Dedifferentiated amniotic fluid mesenchymal stem cell (primary cell): Measurements from ENCODE around the gene GJA3.

Experiments
- DNase-seq: peaks from one replicate; pipeline ENCODE4 v3.0.0-alpha.2; 2016; ENCODE audit errors: extremely low spot score

The GJA3 gene

DNA sequence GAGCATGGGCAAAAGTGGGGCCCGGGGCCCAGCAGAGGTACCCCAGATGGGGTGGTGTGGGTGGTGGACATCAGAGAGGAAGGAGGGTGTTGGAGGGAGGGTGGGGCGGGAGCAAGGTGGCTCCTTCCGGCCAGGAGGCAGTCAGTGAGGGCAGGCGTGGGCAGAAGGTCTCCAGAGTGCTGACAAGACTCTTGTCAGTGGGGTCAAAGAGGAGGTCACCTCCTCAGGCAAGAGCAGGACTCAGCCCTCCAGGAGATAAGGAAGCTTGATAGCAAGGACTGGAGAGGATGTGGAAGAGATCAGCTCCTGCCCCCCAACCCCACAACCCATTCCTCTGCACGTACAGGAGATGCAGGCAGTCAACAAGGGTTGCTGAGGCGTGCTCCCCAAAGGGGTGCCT is 9.8 kb downstream of the GJA3 start:
- no peak for DNase-seq

DNA sequence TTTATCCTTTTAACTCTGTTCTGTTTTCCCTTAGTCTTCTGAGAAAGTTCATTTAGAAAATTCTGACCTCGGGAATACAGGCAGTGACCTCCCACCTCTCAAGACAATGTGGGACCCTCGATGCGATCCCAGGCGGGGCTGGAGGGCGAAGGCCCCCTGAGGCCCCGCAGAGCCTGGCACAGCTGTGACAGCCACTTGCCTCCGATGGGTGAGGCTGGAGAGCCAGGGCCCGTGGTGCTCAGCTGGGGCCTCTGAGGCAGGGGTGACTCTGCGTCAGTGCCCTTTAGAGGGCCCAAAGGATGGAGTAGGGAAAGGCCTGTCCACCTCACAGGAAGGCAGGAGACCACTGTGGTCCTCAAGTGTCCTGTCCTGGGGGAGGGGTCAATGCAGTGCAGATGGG is 10.3 kb downstream of the GJA3 start:
- no peak for DNase-seq

DNA sequence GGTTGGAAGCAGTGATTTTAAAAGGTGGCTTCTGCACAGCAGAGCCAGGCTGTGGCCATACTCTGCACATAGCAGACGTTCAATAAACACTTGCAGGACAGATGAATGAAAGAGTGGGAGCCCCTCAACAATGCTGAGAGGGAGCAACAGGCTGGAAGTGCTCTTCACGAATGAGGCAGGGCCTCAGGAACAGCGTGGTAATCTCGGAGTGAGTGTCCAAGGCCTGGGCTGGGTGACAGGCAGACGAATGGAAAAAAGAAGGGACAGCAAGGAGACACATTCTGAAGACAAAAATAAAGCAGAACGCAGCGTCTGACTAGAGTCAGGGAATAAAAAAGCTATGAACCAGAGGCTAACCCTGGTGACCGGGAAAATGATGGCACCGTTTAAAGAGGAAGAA is 11.1 kb downstream of the GJA3 start:
- no peak for DNase-seq

DNA sequence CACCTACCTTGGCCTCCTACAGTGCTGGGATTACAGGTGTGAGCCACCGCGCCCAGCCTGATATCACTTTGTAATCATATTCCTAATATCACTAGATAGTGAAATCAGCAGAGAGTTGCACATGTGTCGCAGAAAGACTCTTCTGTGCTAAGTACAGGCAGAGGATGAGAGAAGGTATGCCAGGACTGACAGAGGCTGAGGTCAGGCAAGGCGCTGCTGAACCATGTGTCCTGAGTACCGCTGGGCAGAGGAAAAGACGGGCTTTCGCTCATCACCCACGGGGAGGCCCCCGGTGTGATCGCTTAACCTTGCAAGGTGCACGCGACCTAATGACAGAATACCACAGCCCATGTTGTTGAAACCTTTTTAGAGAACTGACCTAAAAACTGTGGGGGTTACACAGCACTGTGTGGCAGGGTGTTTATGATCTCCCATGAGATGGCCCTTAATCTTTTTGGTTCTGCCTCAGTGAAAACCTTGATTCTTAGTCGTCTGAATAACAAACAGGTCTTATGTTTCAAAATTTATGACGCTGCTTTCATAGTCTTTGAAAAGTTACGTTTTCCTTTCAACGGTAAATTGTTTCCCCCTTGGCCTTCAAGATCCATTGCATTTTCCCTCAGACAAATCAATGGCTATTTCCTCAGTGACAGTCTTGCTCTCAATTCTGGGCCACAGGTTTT is 12.2 kb downstream of the GJA3 start:
- DNase-seq, result no peak

DNA sequence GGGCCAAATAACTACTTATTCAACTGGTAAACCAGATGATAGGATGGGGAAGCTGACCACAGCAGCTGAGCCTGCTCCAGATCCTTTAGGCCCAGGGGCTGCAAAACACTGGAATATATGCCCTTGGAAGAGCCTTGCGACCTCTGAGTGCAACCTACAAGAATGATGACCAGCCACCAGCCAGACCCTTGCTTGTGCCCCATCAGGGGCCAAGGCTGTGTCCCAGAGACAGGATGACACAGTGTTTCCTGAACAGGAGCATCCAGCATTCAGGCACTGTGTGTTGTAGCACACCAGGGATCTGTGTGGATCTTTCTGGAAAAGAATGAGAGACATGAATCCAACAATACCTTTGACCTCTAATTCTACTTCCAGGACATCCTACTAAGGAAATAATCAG is 14.5 kb downstream of the GJA3 start:
- DNase-seq, result no peak

DNA sequence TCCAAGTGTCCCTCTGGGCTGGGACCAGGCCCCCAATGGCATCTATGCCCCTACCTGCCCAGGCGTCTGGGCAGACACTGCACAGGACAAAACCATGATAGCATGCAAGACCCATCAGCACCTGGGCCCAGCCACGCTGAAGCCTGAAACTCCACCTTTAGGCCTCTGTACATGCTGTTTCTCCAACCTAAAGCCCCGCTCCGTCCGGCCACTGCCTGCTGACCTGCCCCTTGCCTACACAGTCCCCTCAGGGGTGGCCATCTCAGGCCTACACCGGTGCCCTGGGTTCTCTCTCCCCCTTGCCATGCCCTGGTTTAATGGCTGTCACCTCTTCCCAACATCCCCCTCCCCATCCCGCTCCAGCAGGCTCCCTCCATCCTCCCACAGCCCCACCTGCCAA is 15.3 kb downstream of the GJA3 start:
- no peak for DNase-seq

DNA sequence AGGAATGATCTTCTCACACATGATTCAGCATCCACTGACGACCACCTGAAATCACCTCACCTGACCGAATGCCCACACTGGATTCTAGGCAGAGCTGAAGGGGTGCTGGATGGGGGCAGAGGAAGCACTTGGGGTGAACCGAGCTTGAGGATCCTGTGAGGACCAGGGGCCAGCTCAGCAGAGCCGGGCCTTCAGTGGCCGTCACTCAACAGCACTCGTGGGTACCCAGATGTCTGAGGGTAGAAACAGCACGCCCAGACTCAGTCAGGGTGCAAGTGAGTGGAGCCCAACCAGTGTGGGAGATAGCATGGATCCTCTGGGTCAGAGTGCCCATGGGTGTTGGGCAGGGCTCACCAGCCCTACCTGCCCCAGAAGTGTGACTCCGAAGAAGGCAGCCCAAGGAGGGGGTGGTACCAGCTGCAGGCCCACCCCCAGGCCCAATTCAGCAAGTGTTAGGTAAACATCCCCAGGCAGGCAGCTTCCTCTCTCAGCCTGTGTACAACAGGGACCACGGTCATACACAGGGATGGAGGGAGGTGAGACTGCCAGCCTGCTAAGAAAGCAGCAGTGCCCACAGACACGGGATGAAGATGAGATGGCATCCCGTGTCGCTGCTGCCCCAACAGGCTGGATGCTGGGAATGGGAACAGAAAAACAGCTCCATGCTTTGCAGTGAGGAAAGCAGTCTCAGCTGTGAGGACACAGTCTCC is 16.6 kb downstream of the GJA3 start:
- DNase-seq, result no peak

DNA sequence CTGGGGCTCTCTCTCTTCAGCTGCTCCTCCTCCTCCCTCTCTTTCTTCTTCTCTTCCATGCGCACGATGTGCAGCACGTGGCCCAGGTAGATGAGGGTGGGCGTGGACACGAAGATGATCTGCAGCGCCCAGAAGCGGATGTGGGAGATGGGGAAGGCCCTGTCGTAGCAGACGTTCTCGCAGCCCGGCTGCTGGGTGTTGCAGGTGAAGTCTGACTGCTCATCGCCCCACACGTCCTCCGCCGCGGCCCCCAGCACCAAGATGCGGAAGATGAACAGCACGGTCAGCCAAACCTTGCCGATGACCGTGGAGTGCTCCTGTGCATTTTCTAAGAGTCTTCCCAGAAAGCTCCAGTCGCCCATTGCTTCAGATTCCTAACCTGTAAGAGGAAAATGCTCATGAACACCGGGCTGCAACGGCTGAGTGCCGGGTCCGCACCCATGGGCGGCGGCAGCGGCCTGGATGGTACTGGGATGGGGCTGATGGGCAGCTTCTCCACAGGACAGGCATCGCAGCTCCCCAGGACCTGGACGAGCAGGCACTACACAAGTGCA is 17.8 kb downstream of the GJA3 start:
- no peak for DNase-seq

DNA sequence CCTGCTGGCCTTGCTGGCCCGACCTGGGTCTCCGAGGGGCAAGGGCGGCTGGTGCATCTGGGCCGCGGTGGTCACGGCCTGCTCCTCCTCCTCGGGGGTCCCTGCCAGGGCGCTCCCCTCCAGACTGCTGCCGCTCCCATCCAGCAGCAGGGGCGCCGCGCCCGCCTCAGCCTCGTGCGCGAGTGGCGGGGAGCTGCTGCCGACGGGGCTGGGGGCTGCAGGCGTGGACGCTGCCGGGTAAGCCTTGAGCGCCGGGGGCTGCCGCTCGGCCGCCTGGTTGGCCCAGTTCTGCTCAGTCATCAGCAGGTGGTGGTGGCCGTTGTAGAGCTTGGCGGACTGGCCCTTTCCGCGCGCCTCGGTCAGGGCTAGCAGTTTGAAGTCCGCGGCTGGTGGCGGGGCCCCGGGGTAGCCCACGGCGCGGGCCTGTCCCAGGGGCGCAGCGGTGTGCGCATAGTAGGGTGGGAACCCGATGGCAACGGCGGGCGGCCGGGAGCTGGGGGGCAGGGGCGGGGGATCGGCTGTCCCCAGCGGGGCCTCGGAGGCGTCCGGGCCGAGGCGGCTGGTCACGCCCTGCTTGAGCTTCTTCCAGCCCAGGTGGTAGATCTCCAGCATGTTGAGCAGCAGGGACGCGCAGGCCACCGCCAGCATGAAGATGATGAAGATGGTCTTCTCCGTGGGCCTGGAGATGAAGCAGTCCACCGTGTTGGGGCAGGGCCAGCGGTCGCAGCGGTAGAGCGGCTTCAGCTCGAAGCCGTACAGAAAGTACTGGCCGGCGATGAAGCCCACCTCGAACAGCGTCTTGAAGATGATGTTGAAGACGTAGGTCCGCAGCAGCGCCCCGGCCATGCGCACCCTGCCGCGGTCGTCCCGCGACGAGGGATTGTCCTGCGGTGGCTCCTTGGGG is 18.6 kb downstream of the GJA3 start:
- DNase-seq, result no peak

DNA sequence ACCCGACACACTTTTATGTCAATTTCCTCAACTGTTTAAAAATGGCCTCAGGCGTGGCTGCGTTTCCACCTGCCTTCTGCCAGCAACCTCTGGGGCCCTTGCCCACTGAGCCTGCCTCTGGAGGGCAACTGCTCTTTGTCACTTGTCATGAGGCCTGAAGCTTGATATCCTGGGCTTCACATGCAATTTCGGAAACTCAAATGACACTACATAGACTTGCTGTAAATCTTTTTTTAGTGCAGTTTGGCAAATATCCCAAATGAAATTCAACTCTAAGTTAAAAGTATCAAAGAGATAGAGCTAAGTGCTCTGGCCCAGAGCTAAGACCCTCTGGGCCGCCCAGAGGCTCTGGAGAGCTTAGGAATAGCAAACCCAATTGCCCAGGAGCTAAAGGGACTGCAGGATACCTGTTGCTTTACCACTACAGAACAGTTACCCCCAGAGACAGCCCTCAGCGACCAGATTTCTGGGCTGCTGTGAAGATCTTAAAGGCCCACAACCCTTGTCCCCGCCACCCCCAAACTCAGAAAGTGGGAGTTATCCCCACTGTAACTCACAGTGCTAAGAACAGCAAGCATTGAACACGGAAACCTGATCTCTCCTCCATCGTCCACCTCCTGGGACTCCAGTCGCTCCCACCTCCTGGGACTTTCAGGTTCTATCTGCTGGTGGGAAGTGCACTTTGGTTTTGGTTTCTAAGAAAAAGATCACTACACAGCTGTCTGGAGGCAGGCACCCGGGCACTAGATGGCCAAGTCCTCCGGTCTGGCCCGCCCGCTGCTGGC is 19.4 kb downstream of the GJA3 start:
- no peak for DNase-seq

DNA sequence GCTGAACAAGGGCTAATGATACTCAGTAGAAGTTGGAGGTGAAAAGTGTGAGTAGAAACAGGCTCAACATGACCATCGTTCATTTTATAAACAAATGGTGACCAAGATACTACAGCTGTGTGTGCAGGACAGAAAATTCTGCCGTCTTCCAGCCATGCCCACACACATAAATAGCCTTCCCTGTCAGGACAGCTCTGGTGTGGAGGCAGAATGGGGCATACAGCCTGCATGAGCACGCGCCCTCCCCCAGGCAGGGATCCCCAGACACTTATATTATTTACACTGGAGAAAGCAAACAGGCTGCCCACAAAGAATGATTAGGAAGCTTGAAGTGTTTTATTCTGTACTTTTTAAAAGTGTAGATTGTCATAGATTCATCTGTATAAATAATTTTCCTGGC is 20.4 kb downstream of the GJA3 start:
- no peak for DNase-seq

DNA sequence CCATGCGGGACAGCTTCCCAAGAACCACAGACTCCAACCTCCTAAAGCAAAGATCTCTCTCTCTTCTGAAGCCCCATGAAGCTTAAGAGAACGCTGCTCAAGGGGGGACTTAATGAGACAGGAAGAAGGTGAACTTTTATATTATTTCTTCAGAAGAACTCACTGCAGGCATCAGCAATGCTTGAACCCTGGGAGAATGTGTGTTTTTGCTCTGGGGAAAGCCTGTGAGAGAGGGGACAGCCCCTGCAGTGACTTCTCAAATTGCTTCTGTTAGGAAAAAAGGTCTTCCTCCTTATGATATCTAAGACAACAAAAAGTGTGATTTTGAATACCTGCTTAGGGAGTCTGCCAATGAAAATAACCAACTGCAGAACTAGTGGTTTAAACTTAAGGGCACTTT is 23.0 kb downstream of the GJA3 start:
- DNase-seq, result no peak

DNA sequence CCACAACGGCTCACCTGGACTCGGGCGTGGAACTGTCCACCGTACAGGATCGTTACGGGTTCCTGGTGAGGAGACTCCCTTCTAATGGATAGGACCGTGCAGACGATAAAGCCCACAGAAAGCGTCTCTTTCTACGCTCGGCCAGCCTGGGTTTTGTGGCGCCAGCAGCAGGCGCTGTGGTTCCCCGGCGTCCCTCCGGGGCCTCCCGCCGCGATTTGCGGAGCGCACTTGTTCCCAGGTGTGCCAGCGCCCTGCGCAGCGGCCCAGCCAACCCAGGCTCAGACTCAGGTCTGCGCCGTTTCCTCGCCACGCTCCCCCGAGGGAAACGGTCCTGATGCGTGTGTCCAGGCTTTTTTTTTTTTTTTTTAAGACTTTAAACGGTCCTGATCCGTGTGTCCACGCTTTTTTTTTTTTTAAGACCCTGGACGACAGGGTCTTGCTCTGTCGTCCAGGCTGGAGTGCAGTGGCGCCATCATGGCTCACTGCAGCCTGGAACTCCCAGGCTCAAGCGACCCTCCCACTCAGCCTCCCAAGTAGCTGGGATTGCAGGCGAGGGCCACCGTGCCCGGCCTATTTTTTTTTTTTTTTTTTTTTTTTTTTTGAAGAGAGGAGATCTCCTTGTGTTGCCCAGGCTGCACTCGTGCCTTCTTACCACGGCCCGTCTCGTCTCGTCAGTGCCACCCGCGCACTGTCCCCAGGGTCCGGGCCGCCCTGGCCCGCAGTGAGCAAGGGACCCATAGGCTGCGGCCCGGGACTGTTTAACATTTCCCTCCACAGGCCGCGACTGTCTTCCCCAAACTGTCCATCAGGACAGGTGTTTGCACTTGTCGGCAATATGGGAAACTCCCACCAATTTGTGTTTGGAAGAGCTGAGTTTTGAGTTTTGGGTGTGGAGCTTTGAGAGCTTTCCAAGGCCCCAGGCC is 23.8 kb downstream of the GJA3 start:
- no peak for DNase-seq

DNA sequence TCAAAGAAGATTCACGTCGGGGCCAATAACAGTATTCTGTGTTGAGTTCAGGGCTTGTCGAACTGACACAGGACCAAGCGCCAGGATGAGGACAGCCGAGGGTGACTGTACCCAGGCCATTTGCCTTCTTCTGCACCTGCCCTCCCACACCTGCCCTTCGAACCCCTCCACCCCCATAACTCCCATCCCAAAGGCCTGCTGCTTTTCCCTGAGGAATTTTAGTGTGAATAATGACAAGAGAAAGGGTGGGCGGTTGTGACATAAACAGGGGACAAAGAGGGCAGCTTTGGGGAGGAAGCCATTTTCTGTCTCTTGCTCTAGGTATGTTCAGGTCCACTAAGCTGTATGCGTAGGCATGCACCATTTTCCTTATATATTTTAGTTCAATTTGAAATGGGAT is 26.1 kb downstream of the GJA3 start:
- DNase-seq, result no peak

DNA sequence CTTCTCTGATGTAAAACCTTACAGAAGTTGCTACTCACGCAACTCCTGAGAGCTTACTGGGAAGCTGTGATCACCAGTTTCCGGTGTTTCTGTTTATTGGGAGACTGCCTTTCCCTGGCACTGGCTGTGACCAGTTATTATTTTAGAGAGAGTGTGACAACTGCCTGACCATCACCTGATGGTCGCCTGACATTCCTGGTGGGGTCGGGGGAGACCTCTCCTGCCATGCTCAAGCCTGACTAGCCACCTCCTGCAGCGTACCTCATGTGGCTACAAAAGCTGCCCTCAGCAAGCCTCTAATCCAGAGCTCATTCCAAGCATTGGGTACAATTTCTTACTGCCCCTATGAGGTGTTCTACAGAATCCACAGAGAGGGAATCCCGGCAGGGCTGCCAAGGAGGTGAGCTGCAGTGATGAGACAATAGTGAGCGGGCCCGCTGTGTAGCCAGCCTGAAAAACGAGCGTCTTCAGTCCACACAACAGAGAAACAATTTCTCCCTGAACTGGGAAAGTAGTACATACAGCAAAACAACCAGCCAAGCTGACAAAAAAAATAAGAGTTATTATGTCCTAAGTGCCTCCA is 28.7 kb downstream of the GJA3 start:
- DNase-seq, result no peak

DNA sequence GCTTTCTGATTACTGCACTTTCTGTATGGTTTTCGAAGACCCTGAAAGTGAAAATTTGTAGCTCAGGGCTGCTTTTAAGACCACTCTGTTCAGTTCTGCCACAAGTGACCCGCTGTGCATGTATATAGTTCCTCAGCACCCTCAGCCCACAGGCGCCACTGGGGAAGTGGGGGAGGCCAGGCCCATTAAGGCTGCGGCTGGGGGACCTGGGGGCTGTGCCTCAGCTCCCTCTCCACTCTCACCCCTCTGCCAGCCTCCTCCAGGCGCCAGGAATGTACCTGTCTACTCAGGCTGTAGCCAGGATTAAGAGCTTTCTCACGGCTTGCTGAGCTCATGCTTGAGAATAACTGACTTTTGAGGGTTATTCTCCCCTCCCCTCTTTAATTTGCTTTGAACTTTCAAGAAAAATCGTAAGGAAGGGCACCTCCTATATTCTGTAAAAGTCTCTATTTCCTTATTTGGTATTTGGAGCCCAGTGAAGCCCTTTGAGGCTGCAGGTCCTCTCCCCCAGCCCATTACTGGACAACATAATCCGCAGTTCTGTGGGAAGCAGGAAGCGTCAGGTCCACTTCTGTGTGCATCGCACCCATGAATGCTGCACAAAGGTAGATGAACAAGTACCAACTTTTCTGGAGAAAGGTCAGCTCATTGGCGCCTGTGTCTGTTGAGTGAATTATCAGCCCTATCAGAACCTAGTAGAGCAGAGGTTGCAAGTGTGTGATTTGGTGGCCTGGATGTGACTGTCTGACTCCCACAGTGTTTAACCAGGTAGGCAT is 29.6 kb downstream of the GJA3 start:
- no peak for DNase-seq

DNA sequence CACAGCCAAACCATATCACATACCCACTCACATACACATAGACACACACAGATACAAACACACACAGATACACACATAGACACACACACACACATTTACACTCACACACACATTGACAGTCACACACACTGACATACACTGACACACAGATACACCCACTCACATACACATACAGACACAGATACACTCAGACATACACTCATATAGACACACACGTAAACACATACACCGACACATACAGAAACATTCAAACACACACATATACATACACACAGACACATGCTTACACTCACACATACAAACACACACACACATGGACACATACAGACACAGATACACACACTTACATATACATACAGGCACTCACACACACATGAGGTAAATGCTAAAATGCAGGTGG is 30.2 kb downstream of the GJA3 start:
- DNase-seq, result no peak

DNA sequence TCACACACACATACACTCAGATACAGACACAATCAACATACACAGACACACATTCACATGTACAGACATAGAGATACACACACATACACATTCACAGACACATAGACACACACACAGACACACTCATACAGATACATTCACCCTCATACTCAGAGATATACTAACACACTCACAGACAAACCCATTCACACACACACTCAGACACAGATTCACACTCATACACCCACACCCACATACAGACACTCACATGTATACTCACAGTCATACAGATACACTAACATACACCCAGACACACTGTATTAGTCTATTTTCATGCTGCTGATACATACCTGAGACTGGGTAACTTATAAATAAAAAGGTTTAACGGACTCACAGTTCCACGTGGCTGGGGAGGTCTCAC is 30.8 kb downstream of the GJA3 start:
- no peak for DNase-seq

DNA sequence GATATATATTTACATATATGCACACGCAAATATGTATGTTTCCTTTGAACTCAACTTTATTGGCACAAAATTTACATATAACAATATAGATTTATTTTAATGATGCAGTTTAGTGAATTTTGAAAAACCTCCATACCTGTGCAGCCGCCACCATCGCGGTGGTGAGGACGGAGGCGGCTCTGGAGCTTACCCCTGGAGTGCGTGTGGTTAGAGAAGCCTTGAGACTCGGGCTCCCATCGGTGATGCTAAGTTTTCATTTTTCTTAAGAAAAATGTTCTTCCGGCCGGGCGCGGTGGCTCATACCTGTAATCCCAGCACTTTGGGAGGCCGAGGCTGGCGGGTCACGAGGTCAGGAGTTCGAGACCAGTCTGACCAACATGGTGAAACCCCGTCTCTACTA is 31.8 kb downstream of the GJA3 start:
- no peak for DNase-seq
